Peyer's patch (tissue), 4 donors: ENCODE data around the gene OR7D2. TPM values are rescaled to one million over a fixed set of nuclear protein-coding genes. Genes with fewer than 3 reads are reported as not detected.
A peak's percentile ranks its signal among the peaks of the same experiment; 100 is the strongest.
"Not testable (repeated sequence)": the region's sequence is repeated elsewhere in the genome, so short reads cannot be mapped to it uniquely, and the experiment has no call there.

Experiments used
- DNase-seq, 3 donors: peaks; one replicate each; pipeline ENCODE4 v3.0.0-alpha.2; 2017 to 2019
- H3K27ac ChIP-seq, 4 donors: fragments of 200-600 bp; sonication (generic); one replicate each; pipeline ENCODE4 v1.5.1; 2016 to 2019
- H3K27me3 ChIP-seq, 2 donors: fragments of 200-600 bp; sonication (generic); one replicate each; pipeline ENCODE4 v1.5.1; 2019
- H3K36me3 ChIP-seq, 3 donors: fragments of 200-600 bp; sonication (generic); one replicate each; pipeline ENCODE4 v1.5.1; 2016 to 2019
- H3K4me1 ChIP-seq, 4 donors: fragments of 200-600 bp; sonication (generic); one replicate each; pipeline ENCODE4 v1.5.1; 2016 to 2019
- H3K4me3 ChIP-seq, 4 donors: fragments of 200-600 bp; sonication (generic); 1 replicate in 3 of 4; 2 replicates in 1 of 4; pipeline ENCODE4 v1.5.1; 2016 to 2019; ENCODE audit warnings: mild to moderate bottlenecking in 1 of 4
- H3K9me3 ChIP-seq, 4 donors: fragments of 200-600 bp; sonication (generic); one replicate each; pipeline ENCODE4 v1.5.1; 2016 to 2019; ENCODE audit warnings: mild to moderate bottlenecking in 1 of 4
- CTCF ChIP-seq, 6 experiments: fragments of 450-650 bp in 4 of 6; fragments of 200-600 bp in 2 of 6; sonication (generic) in 1 of 6; IDR thresholded peaks; one replicate each; pipeline ENCODE4 v1.5.1; 2017 to 2019; ENCODE audit warnings: antibody characterized with exemption in 6 of 6, mild to moderate bottlenecking in 3 of 6, moderate library complexity in 1 of 6
- POLR2A ChIP-seq, 2 donors: fragments of 450-650 bp; IDR thresholded peaks; one replicate each; pipeline ENCODE4 v1.5.1; 2017; ENCODE audit warnings: antibody characterized with exemption in 2 of 2, mild to moderate bottlenecking in 2 of 2, moderate library complexity in 2 of 2
- total RNA-seq, 4 donors: library from RNA; depleted of rRNA; stranded (reverse); fragments of >200 nt; gene quantifications; one replicate each; pipeline ENCODE4 v1.1.0, GENCODE V29; 2016

The OR7D2 gene
- total RNA-seq, 4 donors from 2014 or later = not detected

- Histone ChIP-seq H3K36me3 (no peaks in the 10 kb centered on the region), H3K27me3 (no peaks in the 10 kb centered on the region), H3K4me3 (no peak overlapping the region), H3K27ac (no peak overlapping the region), H3K4me1 (no peaks in the 10 kb centered on the region), H3K9me3 (peaks cover 0 to 3% (median 0%) of the 10 kb centered on the region in 4 donors)
- DNase-seq = no peak
- TF ChIP-seq POLR2A (IDR thresholded peaks at IDR 0.05) (no peak), CTCF (IDR thresholded peaks at IDR 0.05) (no peak)
Observed at GRCh38 chr19:9189535-9189934, 10.8 kb downstream of the OR7D2 start.

GRCh38 chr19:9198044-9198443 is 19.3 kb downstream of the OR7D2 start:
- H3K4me3 ChIP-seq, DNase-seq, H3K4me1 ChIP-seq, H3K27ac ChIP-seq, H3K27me3 ChIP-seq, H3K9me3 ChIP-seq, H3K36me3 ChIP-seq: not testable (repeated sequence)

GRCh38 chr19:9205501-9206113 is 26.8 kb downstream of the OR7D2 start:
- H3K9me3 ChIP-seq = no peaks in the 10 kb centered on the region
- peak; percentile 54 to 84 (median 77) for TF ChIP-seq CTCF (IDR thresholded peaks at IDR 0.05)
- TF ChIP-seq POLR2A (IDR thresholded peaks at IDR 0.05) = no peak
- H3K27me3 ChIP-seq = no peaks in the 10 kb centered on the region
- no peak overlapping the region for H3K27ac ChIP-seq
- DNase-seq = peak; percentile 53 to 86 (median 64)
- no peaks in the 10 kb centered on the region for H3K4me1 ChIP-seq
- H3K36me3 ChIP-seq = no peaks in the 10 kb centered on the region
- peak overlapping the region in 2 of 4 donors; percentile 19 to 31 for H3K4me3 ChIP-seq

GRCh38 chr19:9219489-9219888 is 40.7 kb downstream of the OR7D2 start, which contains the start of gene OR7D4:
Gene OR7D4 (minus strand): TSS chr19:9219589. CDS start chr19:9214837, 4,752 bp downstream.
- Histone ChIP-seq H3K4me1 (no peaks in the 10 kb centered on the region), H3K27me3 (no peaks in the 10 kb centered on the region), H3K9me3 (no peaks in the 10 kb centered on the region), H3K36me3 (no peaks in the 10 kb centered on the region), H3K27ac (no peak within 1 kb of the TSS), H3K4me3 (no peak within 1 kb of the TSS)
- DNase-seq = no peak
- no peak for TF ChIP-seq CTCF (IDR thresholded peaks at IDR 0.05)
- TF ChIP-seq POLR2A (IDR thresholded peaks at IDR 0.05) = no peak

Other genes with a start within 250 kb of the OR7D2 start
- not detected for gene MUC16, start 168.6 kb upstream of the OR7D2 start, total RNA-seq
- gene OR1M1, start 91.9 kb upstream of the OR7D2 start, total RNA-seq = not detected
- not detected for gene OR7G2, start 71.5 kb upstream of the OR7D2 start, total RNA-seq
- not detected for gene OR7G1, start 63.2 kb upstream of the OR7D2 start, total RNA-seq
- not detected for gene OR7G3, start 52.0 kb upstream of the OR7D2 start, total RNA-seq
- gene ZNF317, start 38.6 kb upstream of the OR7D2 start, total RNA-seq = 10 to 100 TPM; 19.8 to 37.1 (median 30.5) TPM
- gene OR7D4, start 40.6 kb downstream of the OR7D2 start, total RNA-seq = not detected
- gene OR7E24, start 72.0 kb downstream of the OR7D2 start, total RNA-seq = not detected
- 10 to 100 TPM in 2 of 4 donors, 1 to 10 TPM in 2; 4.4 to 23.1 (median 9.0) TPM for gene ZNF699, start 130.9 kb downstream of the OR7D2 start, total RNA-seq
- 10 to 100 TPM; 10.3 to 22.3 (median 14.2) TPM for gene ZNF559, start 145.2 kb downstream of the OR7D2 start, total RNA-seq
- gene ZNF177, start 184.0 kb downstream of the OR7D2 start, total RNA-seq = 1 to 10 TPM in 3 of 4 donors, not detected in 1; 1.1 to 5.0 (median 1.3) TPM